ENCODE data around the gene FAM171A2.

- no peak for TF ChIP-seq CTCF (IDR thresholded peaks at IDR 0.05)
- no peak for TF ChIP-seq POLR2A (IDR thresholded peaks at IDR 0.05)
These were observed 22.5 kb upstream of the FAM171A2 start for GRCh38 chr17:44386182-44386525.

Data from body of pancreas (tissue), 4 donors.